GM12892 (cell line): Measurements from ENCODE around the gene ARID1A.

ENCODE experiments used
- POLR2A ChIP-seq: IDR thresholded peaks from 2 replicates; pipeline ENCODE4 v1.6.1; 2011; ENCODE audit warnings: low read depth, low read length, control low read depth
- TAF1 ChIP-seq: IDR thresholded peaks from 2 replicates; pipeline ENCODE4 v1.6.1; 2011; ENCODE audit warnings: low read depth, mild to moderate bottlenecking, control low read depth, low read length, borderline replicate concordance

- TF ChIP-seq POLR2A: no peak
- no peak for TF ChIP-seq TAF1
Measured at GRCh38 chr1:26754086-26754874, 58.5 kb downstream of the ARID1A start.
